GM18520 (cell line): ENCODE measurements around the gene MIDN.

Experiments used
- ATAC-seq: cut with Tn5 transposase; IDR thresholded peaks from one replicate; pipeline ENCODE4 v1.9.1; 2021; ENCODE audit not compliant: unreplicated experiment

The MIDN gene

DNA sequence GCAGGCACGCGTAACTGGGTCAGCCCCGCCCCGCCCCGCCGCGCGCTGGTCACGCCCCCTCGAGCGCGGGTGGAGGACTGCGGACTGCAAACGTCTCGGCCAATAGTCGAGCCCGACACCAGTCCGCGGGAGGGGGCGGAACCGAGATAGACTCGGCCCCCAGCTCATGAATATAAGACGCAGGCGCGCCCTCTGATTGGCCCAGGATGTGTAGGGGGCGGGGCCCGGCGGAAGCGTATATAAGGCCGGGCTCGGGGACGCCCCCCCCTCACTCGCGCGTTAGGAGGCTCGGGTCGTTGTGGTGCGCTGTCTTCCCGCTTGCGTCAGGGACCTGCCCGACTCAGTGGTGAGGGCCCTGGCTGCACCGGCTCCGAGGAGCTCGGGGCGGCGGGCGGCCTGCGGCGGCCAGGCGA lies 20.7 kb downstream of the MIDN start, which contains the start of gene CIRBP:
CIRBP (plus strand) TSS at position 268 of the 413 bp plus-strand sequence. CDS start 1,602 bp downstream, outside the sequence.
- ATAC-seq, result peak; percentile 46

DNA sequence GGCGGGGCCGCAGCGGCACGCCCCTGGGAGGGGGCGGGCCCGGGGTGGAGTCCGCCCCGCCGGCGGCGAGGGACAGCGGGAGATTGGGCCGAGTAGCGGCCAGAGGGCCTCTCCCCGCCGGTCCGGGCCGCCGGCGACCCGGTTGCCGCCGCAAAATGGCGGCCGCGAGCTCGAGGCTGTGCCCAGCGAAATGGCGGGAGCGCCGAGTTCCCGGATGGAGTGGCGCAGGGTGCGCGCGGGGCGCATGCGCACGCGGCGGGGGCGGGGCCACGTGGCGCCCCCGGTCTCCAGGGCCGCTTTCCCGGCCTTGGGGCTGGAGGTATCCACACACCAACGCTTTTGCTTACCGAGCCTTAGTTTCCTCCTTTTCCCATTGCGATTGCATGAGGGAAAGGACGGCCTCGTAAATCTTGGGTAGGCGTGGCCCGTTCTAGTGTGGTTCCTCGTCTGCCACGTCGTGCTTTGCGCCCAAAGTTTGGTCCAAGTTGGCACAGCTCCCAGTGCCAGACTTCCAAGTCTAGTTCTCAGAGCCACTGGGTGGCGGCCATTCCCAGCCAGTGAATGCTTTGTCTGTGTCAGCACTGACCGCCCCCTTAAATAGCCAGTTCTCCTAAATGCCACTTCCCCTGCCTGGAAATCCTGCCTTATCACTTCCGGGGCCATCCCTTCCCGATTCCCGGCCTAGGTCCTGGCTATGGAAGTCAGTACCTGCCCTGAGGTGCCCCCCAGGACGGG lies 21.3 kb downstream of the MIDN start:
- ATAC-seq, result peak; percentile 24

DNA sequence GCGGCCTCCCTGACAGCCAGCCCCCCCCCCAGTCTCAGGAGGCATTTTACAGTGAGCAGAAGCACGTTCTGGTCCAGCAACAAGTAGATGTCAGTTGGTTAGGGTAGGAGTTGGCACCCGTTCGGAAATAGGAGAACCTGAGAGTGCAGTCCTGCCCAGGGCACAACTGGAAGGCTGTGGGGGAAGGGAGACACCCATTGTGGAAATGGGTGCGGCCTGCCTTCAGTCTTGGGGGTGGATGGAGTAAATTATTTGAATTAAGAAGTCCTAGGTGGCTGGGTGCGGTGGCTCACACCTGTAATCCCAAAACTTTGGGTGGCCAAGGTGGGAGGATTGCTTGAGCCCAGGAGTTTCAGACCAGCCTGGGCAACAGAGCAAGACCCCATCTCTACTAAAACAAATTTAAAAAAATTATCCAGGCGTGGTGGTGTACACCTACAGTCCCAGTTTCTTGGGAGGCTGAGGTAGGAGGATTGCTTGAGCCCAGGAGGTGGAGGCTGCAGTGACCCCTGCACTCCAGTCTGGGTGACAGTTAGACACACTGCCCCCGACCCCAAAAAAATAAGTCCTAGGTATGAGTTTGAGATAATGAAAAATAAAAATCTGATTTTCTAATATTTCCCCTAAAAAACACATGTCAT lies 21.9 kb downstream of the MIDN start:
- no peak for ATAC-seq

DNA sequence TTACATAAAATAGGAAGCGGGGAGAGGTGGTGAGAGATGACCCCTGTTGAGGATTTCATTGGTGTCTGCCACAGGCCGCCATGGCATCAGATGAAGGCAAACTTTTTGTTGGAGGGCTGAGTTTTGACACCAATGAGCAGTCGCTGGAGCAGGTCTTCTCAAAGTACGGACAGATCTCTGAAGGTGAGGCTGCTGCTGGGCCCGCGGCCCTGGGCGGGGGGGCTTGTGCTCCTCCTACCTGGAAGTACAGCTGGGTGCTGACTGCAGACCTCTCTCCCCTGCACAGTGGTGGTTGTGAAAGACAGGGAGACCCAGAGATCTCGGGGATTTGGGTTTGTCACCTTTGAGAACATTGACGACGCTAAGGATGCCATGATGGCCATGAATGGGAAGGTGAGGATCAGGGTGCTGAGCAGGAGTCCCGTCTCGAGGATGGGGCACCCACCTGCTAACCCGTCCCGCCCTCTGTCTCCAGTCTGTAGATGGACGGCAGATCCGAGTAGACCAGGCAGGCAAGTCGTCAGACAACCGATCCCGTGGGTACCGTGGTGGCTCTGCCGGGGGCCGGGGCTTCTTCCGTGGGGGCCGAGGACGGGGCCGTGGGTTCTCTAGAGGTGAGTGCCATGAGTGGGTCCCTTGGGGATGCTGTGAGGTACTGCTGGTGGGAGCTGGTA lies 22.6 kb downstream of the MIDN start:
- no peak for ATAC-seq

DNA sequence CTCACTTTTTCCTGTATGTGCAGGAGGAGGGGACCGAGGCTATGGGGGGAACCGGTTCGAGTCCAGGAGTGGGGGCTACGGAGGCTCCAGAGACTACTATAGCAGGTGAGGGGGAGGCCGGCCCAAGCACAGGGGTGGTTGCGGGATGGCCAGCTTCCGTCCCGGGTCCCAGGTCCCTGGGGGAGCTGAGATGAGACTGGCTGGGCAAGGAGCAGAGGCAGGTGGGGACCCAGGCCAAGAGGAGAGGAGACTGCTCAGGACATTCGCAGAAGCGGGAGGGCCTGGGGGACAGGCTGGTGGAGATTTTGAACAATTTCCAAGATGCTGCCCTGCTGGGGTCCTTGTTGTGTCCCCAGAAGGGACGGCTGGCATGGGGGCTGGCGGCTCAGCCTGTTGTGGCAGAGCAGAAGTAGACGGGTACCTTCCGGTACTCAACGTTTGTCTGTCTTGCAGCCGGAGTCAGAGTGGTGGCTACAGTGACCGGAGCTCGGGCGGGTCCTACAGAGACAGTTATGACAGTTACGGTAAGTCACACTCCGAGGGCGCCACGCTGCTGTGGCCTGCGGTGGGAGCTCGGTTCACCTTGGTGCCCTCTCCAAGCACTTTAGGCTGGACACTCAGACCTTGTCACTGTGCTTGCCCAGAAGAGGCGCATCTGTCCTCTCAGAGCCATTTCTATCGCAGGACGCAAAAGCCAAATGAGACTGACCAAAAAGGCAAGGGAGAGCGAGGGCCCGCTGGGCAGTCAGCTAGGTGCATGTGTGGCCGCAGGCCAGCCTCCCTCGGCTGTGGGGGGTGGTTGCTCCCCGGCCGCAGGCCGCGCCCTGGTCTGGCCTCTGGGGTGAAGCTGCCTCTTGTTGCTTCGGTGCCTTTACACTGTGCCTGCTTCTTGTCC lies 23.4 kb downstream of the MIDN start:
- ATAC-seq, result no peak

DNA sequence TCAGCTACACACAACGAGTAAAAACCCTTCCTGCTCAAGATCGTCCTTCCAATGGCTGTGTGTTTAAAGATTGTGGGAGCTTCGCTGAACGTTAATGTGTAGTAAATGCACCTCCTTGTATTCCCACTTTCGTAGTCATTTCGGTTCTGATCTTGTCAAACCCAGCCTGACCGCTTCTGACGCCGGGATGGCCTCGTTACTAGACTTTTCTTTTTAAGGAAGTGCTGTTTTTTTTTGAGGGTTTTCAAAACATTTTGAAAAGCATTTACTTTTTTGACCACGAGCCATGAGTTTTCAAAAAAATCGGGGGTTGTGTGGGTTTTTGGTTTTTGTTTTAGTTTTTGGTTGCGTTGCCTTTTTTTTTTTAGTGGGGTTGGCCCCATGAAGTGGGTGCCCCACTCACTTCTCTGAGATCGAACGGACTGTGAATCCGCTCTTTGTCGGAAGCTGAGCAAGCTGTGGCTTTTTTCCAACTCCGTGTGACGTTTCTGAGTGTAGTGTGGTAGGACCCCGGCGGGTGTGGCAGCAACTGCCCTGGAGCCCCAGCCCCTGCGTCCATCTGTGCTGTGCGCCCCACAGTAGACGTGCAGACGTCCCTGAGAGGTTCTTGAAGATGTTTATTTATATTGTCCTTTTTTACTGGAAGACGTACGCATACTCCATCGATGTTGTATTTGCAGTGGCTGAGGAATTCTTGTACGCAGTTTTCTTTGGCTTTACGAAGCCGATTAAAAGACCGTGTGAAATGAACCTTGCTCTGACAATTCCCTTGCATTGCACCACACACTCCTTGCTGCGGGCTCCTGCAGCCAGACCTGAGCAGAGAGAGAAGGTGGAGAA lies 24.3 kb downstream of the MIDN start:
- no peak for ATAC-seq

DNA sequence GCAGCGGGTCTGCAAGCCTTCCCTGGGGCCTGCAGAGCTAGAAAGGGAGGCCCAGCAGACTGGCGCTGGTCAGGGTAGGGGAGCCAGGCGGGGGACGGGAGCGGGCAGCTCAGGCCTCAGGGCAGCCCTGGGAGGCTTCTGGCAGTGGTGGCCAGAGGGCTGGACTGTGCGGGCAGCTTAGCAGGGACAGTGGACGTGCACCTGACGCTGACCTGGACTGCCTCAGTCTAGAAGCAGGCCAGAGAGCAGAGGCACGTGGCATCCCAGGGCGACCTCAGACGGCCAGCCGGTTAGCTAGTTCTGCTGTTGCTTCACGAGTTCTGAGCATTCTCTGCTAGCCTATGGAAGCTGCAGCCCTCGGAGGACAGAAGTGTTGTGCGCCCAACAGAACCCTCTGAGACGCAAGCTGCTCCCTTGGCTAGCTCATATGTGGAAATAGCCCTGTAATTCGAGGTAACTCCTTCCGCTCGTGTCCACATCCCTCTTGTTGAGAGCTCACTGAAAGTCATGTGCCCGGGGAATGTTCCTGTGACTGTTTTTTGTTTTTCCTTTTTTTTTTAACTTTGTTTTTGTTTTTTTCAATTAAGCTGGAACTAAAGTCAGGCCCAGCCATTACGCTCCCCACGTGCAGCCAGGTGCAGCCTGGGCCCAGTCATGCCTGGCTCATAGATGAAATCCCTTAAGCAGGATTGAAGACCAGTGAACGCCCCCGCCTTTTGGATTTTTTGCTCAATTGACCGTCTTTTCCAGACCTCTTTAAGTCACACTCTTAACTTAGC lies 25.1 kb downstream of the MIDN start:
- ATAC-seq, result no peak

DNA sequence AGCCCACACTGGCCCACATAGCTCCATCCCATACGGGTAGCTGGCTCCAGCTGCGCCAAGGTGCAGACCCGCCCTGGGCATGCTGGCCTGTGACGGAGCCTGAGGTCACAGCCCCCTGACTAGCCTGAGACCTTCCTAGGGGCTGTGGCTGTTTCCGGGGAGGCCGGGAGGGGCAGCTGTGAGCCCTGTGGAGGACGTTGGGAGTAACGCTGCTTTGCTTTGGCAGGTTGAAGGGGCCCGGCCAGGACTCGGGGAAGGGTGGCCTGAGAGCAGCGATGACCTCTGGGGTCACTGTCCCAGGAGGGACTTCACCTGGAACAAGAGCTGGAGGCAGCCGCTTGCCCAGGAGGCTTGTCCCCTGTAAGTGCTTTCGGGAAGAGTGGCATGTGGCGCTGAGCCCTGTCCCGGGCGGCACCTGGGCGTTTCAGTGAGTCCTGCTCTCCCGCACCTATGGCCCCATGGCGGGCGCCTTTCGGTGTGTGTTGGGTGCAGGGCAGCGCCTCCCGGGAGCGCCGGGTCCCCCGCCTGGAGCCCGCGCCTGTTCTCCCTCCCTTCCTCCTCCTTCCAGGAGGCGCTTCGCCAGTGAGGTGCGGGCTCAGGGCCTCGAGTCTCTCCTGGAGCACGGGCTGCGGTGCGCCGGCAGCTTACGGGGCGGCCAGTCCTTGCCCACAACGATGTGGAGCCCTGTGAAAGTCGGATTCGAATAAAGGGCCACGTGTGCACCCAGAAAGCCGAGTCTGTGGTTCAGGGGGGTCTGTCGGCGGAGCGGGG lies 25.9 kb downstream of the MIDN start:
- ATAC-seq, result no peak

DNA sequence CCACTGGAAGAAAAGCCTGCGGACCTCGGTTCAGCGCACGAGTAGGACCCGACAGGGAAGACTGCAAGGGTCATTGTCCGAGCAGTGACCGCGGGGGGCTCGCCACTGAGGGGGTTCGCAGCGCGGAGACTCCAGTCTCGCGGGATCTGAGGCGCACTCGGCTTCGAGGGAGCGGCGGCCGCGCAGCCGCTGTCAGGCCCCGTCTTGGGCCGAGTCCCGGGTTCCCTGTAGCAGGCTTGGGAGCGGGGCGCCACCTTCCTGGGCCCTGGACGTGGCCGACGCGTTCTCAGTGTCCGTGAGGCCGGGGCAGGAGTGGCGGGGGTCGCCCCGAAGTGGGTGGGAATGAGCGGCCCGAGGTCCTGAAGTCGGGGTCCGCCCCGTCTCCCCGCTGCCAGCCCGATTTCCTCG lies 26.5 kb downstream of the MIDN start:
- ATAC-seq, result no peak

DNA sequence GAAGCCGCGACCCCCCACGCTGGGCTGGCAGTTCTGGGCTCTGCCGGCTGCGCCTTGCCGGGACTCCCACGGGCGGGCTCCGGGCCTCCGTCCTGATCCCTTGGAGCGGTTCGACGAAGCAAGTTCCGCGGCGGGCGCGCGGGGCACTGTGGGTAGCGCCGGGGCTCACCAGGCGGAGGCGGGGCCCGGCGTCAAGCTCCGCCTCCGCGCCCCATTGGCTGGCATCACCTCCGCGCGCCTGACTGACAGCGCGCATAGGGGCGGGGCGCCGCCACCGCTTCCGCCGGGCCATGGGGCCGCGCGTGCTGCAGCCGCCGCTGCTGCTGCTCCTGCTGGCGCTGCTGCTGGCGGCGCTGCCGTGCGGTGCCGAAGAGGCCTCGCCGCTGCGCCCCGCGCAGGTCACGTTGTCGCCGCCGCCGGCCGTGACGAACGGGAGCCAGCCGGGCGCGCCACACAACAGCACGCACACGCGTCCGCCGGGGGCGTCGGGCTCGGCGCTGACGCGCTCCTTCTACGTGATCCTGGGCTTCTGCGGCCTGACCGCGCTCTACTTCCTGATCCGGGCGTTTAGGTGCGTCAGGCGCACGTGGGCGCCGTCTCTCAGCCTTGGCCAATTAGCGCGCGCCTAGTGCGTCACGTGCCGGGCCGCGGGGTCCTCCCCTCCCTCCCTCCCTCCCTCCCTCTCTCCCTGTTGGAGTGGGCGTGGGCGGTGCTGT lies 27.0 kb downstream of the MIDN start, which contains the start of gene FAM174C:
FAM174C (plus strand) TSS at position 271 of the 716 bp plus-strand sequence; CDS start at position 291, 20 bp downstream.
- peak; percentile 80 for ATAC-seq

DNA sequence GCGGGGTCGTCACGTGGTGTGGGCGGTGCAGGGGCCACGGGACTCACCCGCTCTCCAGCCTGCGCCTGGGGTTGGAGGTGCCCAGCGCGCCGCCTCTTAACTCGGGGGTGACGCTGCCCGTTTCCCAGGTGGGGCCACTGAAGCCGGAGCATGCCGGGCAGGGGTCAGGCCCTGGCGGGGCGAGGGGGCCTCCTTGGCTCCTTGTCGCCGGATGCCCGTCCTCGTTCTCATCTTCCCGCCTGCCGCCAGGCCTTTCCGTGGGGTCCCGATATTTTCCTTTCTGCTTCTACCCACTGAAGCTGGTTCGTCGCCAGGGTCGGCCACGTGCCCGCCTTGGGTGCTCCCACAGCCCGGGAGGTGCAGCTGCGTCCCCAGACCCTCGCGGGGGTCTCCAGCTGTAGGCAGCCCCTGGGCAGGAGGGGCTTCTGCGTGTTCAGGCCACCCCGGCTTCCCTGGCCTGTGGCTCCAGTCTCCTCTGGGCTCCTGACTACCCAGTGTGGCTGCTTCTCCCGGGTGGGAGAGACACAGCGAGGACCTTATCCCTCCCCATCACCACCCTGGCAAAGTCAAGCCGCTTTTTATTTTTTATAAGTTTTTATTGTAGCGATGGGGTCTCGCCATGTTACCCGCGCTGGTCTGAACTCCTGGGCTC lies 27.7 kb downstream of the MIDN start:
- no peak for ATAC-seq

DNA sequence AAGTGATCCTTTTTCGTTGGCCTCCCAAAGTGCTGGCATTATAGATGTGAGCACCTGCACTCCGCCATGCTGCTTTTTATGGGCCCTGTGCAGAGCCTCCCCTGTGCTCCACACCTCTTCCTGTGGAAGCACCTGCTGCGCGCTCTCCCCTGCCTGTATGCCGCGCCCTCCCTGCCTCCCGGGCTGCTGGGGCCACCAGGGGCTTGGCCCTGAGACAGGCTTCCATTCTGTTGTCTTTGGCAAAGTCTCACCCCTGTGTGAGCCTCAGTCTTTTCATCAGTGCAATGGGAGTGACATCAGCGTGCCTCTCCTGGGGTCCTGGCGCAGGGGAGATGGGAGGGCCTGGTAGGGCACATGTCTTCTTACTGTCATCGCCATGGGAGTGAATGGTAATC lies 28.2 kb downstream of the MIDN start:
- no peak for ATAC-seq

DNA sequence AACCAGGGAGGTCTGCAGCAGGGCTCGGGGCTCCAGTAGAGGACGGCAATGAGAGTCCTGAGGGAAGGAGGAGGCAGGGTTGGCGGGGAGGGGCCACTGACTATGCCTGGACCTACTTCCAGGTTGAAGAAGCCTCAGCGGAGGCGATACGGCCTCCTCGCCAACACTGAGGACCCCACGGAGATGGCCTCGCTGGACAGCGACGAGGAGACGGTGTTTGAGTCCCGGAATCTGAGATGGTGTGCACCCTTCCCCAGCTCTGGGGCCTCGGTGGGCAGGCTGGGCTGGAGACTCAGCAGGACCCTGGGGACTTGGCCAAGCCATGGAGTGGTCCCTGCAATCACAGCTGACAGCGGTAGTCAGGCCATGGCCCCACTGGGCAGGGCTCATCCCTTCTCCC lies 28.7 kb downstream of the MIDN start:
- ATAC-seq, result no peak

DNA sequence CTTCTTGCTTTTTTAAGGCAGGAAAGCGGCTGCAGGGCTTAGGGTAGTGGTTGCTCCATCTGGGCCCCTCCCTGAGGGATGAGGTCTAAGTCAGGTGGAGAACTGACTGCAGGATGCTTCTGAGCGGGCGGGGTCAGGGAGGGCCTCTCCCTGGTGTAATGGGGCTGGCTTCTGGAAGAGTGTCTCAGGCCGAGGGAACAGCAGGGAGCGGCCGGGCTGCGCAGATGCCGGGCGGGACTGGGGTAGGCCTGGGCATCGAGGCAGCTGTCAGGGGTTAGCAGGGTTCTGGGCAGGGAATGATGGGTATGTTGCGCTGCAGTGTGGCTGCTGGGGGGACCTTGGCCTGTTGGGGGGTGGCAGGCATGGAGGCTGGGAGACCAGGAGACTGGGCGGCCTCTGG lies 29.7 kb downstream of the MIDN start:
- ATAC-seq, result no peak

DNA sequence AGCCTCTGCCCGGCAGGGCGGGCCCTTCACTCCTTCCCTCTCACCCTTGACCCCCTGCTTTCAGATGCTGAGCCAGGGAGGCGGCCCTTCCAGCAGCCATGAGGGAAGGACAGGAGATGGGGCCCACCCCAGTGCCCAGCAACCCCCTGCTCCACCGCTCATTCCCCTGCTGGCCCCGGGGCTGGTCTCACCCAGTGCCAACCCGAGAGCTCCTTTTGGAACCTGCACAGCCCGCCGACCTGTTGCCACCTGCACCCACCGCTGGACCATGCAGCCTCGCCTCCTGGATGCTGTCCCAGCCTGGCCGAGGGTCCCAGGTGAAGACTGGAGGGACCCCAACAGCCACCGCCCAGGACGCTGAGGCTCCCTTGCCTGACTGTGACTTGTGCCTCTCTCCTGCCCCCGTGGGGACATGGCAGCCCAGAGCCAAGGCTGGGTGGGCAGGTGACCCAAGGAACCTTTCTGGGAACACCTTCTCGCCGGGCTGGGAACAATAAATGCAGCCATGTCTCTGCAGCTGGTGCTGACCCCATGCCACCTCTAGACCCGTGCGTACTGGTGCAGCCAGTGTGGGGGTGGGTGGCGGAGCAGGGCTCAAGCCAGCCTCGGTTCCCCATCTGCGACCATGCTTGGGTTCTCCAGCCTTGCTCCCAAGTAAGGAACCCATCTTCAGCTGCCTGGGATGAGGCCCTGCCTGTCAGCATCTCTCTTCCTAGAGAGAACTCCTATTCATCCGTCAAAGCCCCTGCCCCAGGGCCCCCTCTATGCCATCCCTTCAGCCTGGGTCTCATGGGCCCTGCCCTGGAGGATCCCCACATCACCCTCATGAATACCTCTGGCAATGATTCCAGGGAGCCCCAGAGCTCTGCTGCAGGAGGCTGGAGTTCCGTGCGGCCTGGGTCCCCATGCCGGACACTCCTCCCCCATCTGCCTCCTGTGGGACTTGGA lies 30.6 kb downstream of the MIDN start:
- ATAC-seq, result no peak

DNA sequence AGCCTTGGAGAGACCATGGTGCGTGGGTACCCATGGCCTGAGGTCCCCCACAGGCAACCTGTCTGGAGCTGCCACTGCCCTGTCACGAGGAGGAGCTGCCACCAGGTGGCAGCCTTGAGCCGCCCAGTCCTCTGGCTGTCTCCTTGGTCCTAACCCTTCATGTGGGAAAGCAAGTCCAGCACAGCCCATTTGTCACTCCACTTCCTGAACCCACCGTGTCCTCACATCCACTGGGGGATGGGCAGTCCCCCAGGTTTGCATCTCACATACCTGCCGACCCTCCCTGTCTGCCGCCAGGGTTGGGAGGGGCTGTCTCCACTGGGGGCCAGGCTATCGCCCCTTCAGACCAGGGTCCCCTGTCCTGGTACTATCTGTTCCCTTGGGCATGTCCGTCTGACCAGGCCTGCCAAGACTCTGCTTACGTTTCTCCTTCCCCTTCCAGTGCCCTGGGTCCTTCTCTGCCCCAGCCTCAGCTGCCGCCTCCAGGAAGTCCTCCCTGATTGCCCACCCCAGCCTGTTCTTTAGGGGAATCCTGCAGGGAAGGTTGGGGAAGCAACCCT lies 31.5 kb downstream of the MIDN start:
- no peak for ATAC-seq
